Testis (tissue), 3 donors: ENCODE measurements around the gene TMEM212. TPM values are rescaled to one million over a fixed set of nuclear protein-coding genes. Genes with fewer than 3 reads are reported as not detected.

ENCODE experiments used
- DNase-seq: peaks from one replicate; pipeline ENCODE4 v3.0.0-alpha.2; 2019
- H3K27ac ChIP-seq, 2 donors: fragments of 200-600 bp; sonication (generic); one replicate each; pipeline ENCODE4 v1.5.1; 2019
- H3K27me3 ChIP-seq: fragments of 200-600 bp; sonication (generic); one replicate; pipeline ENCODE4 v1.5.1; 2019
- H3K36me3 ChIP-seq: fragments of 200-600 bp; sonication (generic); one replicate; pipeline ENCODE4 v1.5.1; 2017; ENCODE audit warnings: low read depth; ENCODE audit errors: missing control alignments
- H3K4me1 ChIP-seq: fragments of 200-600 bp; sonication (generic); one replicate; pipeline ENCODE4 v1.5.1; 2019
- H3K4me3 ChIP-seq, 2 donors: fragments of 200-600 bp; sonication (generic); one replicate each; pipeline ENCODE4 v1.5.1; 2017 to 2019
- H3K9me3 ChIP-seq: fragments of 200-600 bp; sonication (generic); one replicate; pipeline ENCODE4 v1.5.1; 2017
- POLR2A ChIP-seq: fragments of 450-650 bp; IDR thresholded peaks from one replicate; pipeline ENCODE4 v1.6.1; 2017; ENCODE audit warnings: antibody characterized with exemption, mild to moderate bottlenecking, moderate library complexity
- WGBS, 2 donors: methylation state at CpG; one replicate each; pipeline ENCODE4 v1.1.5; 2018; 5-methylcytosine and 5-hydroxymethylcytosine counted together
- intact Hi-C: fragments of 100-400 bp; cut with DNase I; formaldehyde crosslinking; loops from one replicate; pipeline ENCODE4 v1.15.1; 2023; ENCODE audit warnings: low total_unique reads
- polyA plus RNA-seq: library from polyadenylated mRNA; stranded (reverse); fragments of 350-450 nt; fragmentation: Illumina TruSeq; extraction: RNeasy Lipid Tissue Mini Kit (QIAGEN cat#74804); gene quantifications from one replicate; pipeline ENCODE4 v1.2.3, GENCODE V29; 2014; ENCODE audit warnings: low read depth, low replicate concordance; ENCODE audit not compliant: insufficient read depth
- total RNA-seq, 2 donors: library from RNA; depleted of rRNA; stranded (reverse); fragments of >200 nt; gene quantifications; one replicate each; pipeline ENCODE4 v1.2.3, GENCODE V29; 2016
- TF ChIP-seq, protein P1 (sequence below), 3 experiments: fragments of 450-650 bp in 2 of 3; fragments of 200-600 bp in 1 of 3; sonication (generic) in 1 of 3; IDR thresholded peaks; one replicate each; pipeline ENCODE4 v1.5.1; 2016 to 2019; ENCODE audit warnings: antibody characterized with exemption in 3 of 3, mild to moderate bottlenecking in 2 of 3, moderate library complexity in 1 of 3

The TMEM212 gene
- total and polyA plus RNA-seq, 3 donors from 2014 or later, result 1.8 to 4.3 (median 2.5) TPM

DNA sequence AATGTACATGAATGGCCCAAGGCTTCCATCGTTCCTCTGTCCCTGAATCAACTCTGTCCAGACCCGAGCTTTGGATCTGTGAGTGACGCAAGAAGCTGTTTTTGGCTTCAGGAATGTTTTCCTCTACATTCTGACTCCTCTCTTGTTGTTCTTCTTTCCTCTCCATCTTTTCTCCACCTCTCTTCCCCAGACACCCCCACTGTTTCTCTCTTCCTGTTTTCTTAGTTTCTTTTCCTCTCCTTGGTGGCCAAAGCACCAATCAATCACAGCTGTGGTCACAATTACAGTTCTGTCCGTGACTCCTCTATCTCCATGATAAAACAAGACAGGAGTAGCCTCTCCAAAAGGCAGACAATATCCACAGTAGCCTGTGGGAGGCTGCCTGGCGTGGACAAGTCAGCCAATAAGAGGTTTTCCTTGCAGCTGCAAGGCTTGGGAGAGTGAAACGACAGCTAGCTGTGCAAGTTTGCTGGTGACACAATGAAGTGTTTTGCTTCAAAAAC, 4.9 kb upstream of the TMEM212 start:
- DNase-seq, result peak; percentile 86
- 13 to 40% methylated on average over 6 of the region's 6 CpGs for WGBS, 2 donors
- peak overlapping the region; percentile 43 to 71 for H3K27ac ChIP-seq
- no peaks in the 10 kb centered on the region for H3K9me3 ChIP-seq
- H3K27me3 ChIP-seq, result no peaks in the 10 kb centered on the region
- H3K4me1 ChIP-seq, result peaks cover 53% of the 10 kb centered on the region
- intact Hi-C loops, result no loop called here
- no peak for TF ChIP-seq POLR2A
- TF ChIP-seq, protein P1, sequence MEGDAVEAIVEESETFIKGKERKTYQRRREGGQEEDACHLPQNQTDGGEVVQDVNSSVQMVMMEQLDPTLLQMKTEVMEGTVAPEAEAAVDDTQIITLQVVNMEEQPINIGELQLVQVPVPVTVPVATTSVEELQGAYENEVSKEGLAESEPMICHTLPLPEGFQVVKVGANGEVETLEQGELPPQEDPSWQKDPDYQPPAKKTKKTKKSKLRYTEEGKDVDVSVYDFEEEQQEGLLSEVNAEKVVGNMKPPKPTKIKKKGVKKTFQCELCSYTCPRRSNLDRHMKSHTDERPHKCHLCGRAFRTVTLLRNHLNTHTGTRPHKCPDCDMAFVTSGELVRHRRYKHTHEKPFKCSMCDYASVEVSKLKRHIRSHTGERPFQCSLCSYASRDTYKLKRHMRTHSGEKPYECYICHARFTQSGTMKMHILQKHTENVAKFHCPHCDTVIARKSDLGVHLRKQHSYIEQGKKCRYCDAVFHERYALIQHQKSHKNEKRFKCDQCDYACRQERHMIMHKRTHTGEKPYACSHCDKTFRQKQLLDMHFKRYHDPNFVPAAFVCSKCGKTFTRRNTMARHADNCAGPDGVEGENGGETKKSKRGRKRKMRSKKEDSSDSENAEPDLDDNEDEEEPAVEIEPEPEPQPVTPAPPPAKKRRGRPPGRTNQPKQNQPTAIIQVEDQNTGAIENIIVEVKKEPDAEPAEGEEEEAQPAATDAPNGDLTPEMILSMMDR (IDR thresholded peaks at IDR 0.05), result no peak
- H3K4me3 ChIP-seq, result no peak overlapping the region
- no peaks in the 10 kb centered on the region for H3K36me3 ChIP-seq

GRCh38 chr3:171839270-171839669, 3.9 kb upstream of the TMEM212 start:
- Histone ChIP-seq H3K27me3 (no peaks in the 10 kb centered on the region), H3K4me3 (no peak overlapping the region), H3K27ac (peak overlapping the region in 1 of 2 donors; percentile 71), H3K9me3 (no peaks in the 10 kb centered on the region), H3K36me3 (no peaks in the 10 kb centered on the region), H3K4me1 (peaks cover 49% of the 10 kb centered on the region)
- DNase-seq, result no peak
- WGBS, 2 donors, result 69 to 90% methylated on average over 2 of the region's 2 CpGs
- no peak for TF ChIP-seq POLR2A
- TF ChIP-seq, protein P1 (IDR thresholded peaks at IDR 0.05), result no peak
- intact Hi-C loops, result no loop called here

DNA sequence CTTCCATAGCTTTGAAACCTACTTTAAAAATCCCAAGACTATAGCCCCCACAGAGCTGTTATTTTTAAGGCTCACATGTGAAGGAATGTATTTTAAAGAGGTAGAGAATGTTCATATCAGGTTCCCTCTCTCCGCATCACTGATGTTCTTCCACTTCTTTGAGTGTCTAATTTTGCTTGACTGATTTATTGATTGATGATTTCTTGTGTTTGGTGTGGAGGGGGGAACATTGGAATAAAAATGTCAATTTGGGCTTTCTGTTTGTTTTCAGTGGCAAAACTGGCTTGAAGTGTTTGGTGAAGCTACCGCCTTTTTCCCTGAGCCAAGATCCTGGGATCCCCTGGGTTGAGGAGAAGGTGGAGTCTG, 2.7 kb upstream of the TMEM212 start:
- TF ChIP-seq POLR2A, result no peak
- TF ChIP-seq, protein P1 (IDR thresholded peaks at IDR 0.05), result no peak
- H3K27ac ChIP-seq, result peak overlapping the region; percentile 5 to 53
- H3K4me1 ChIP-seq, result peaks cover 43% of the 10 kb centered on the region
- no peak overlapping the region for H3K4me3 ChIP-seq
- WGBS, 2 donors, result 63 to 77% methylated on average over 2 of the region's 2 CpGs
- DNase-seq, result no peak
- H3K9me3 ChIP-seq, result no peaks in the 10 kb centered on the region
- H3K27me3 ChIP-seq, result no peaks in the 10 kb centered on the region
- intact Hi-C loops, result no loop called here
- H3K36me3 ChIP-seq, result no peaks in the 10 kb centered on the region

GRCh38 chr3:171840811-171841619, 2.1 kb upstream of the TMEM212 start:
- peak; percentile 68 for DNase-seq

More at GRCh38 chr3:171840811-171841619, 2.1 kb upstream of the TMEM212 start:
- Histone ChIP-seq H3K4me1 (peaks cover 43% of the 10 kb centered on the region), H3K9me3 (no peaks in the 10 kb centered on the region), H3K4me3 (no peak overlapping the region), H3K27me3 (no peaks in the 10 kb centered on the region), H3K36me3 (no peaks in the 10 kb centered on the region), H3K27ac (peak overlapping the region; percentile 5 to 53)
- intact Hi-C loops, result no loop called here
- TF ChIP-seq, protein P1 (IDR thresholded peaks at IDR 0.05), result no peak
- TF ChIP-seq POLR2A, result no peak
- WGBS, 2 donors, result 43 to 51% methylated on average over 6 of the region's 6 CpGs
